ENCODE measurements around the gene HBS1L. TPM values are rescaled to one million over a fixed set of nuclear protein-coding genes. Genes with fewer than 3 reads are reported as not detected.

The HBS1L gene
- total RNA-seq, 1 experiment from 2014 or later = 89.4 TPM

- POLR2A ChIA-PET = interaction anchor here (1.2 kb wide), 1 partner anchor 12 kb away, joined by 4 read pairs; no protein-coding TSS in a partner anchor
Measured at GRCh38 chr6:134921276-134921675, 133.3 kb downstream of the HBS1L start.

More at GRCh38 chr6:134921276-134921675, 133.3 kb downstream of the HBS1L start:
- Histone ChIP-seq H3K9me2 (ENCODE audit: insufficient read depth) (no peaks in the 10 kb centered on the region), H3K9ac (ENCODE audit: low read length) (no peak overlapping the region), H3K27me3 (ENCODE audit: insufficient read depth, low read length) (no peaks in the 10 kb centered on the region), H3K4me3 (replicated peaks in 1 of 2; ENCODE audit: low read depth in 1 of 2, low read length in 2 of 2) (no peak overlapping the region), H3K79me2 (ENCODE audit: insufficient read depth, low read length) (no peaks in the 10 kb centered on the region), H3K4me2 (ENCODE audit: low read length) (no peak overlapping the region), H3K36me3 (ENCODE audit: control insufficient read depth in 1 of 2, insufficient read depth in 2 of 2, low read length in 2 of 2) (no peaks in the 10 kb centered on the region), H3K4me1 (ENCODE audit: control insufficient read depth in 1 of 2, insufficient read depth in 2 of 2, low read length in 2 of 2) (peaks cover 4 to 13% of the 10 kb centered on the region in 2 experiments; a peak in 3 of 4 replicates), H3K9me3 (ENCODE audit: control insufficient read depth in 1 of 2, insufficient read depth in 1 of 2, low read depth in 1 of 2, low read length in 2 of 2) (no peaks in the 10 kb centered on the region), H4K20me1 (ENCODE audit: insufficient read depth) (no peaks in the 10 kb centered on the region), H3K27ac (ENCODE audit: low read depth, low read length) (no peak overlapping the region), H2AFZ (ENCODE audit: low read depth, low read length, poor library complexity, severe bottlenecking) (no peak overlapping the region)
- intact Hi-C loops (cut with micrococcal nuclease) = no loop called here
- ATAC-seq (no peak), DNase-seq (ENCODE audit: low read depth, low spot score) (no peak)
- no peak for TF ChIP-seq SRF (IDR thresholded peaks at IDR 0.05; ENCODE audit: low read depth)
- no peak for TF ChIP-seq EGR1 (IDR thresholded peaks at IDR 0.05; ENCODE audit: low read depth)
- TF ChIP-seq ZBTB33 (IDR thresholded peaks at IDR 0.05; ENCODE audit: extremely low read depth, insufficient replicate concordance, low read length) = no peak
- no peak for TF ChIP-seq ATF3 (IDR thresholded peaks at IDR 0.05)
- no peak for TF ChIP-seq SP1 (IDR thresholded peaks at IDR 0.05; ENCODE audit: low read depth)
- no peak for TF ChIP-seq EZH2 (IDR thresholded peaks at IDR 0.05)
- no peak for TF ChIP-seq ZFX (IDR thresholded peaks at IDR 0.05)
- TF ChIP-seq FOSL1 (IDR thresholded peaks at IDR 0.05; ENCODE audit: low read depth) = no peak
- no peak for TF ChIP-seq REST (IDR thresholded peaks at IDR 0.05; ENCODE audit: low read depth)
- TF ChIP-seq RAD21 (IDR thresholded peaks at IDR 0.05; ENCODE audit: low read depth) = no peak
- no peak for TF ChIP-seq SIN3A (IDR thresholded peaks at IDR 0.05; ENCODE audit: low read depth)
- TF ChIP-seq YY1 (IDR thresholded peaks at IDR 0.05; ENCODE audit: extremely low read depth, insufficient replicate concordance, low read depth, low read length) = no peak
- TF ChIP-seq CTCF (IDR thresholded peaks at IDR 0.05 in 2 of 3, conservative IDR thresholded peaks at IDR 0.05 in 1 of 3; ENCODE audit: borderline replicate concordance in 1 of 3, insufficient read depth in 1 of 3, low read depth in 2 of 3, low read length in 2 of 3) = no peak
- TF ChIP-seq CBX3 (IDR thresholded peaks at IDR 0.05; ENCODE audit: low read depth) = no peak
- CTCF ChIA-PET = interaction anchor here (1.1 kb wide), 1 partner anchor 19 kb away, joined by 5 read pairs; no protein-coding TSS in a partner anchor
- no TSS peak for BruUV-seq (replicated peaks)
- RAD21 ChIA-PET (ENCODE audit: low non-redundant PET in 1 of 2, low total read pairs in 2 of 2, uncharacterized antibody in 2 of 2, unreplicated experiment in 2 of 2) = no interaction called here
